Raji (cell line): Measurements from ENCODE around the gene REXO5.

ENCODE experiments used
- POLR2A ChIP-seq: IDR thresholded peaks from 2 replicates; pipeline ENCODE4 v1.6.1; 2011; ENCODE audit warnings: low read depth, low read length, control low read depth; ENCODE audit not compliant: insufficient read depth

Gene REXO5

DNA sequence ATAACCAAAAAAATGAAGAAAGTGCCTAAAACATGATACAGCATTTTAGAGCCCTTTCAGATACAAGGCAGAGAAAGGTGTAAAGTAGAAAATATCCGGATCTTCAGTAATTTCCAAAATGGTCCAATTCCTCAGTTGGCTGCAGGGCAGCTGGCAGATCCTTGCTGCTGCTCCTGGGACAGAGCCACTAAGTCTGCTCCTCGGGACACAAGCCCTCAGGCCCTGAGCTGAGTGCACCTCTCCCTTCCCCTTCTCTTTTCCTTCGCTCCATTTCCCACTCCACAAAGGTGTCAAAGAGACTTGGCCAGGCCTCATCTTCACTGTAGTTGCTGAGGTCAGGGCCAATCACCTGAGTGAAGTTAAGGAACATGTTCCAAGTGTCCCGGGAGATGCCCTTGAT lies 53.4 kb downstream of the REXO5 start:
- no peak for TF ChIP-seq POLR2A

DNA sequence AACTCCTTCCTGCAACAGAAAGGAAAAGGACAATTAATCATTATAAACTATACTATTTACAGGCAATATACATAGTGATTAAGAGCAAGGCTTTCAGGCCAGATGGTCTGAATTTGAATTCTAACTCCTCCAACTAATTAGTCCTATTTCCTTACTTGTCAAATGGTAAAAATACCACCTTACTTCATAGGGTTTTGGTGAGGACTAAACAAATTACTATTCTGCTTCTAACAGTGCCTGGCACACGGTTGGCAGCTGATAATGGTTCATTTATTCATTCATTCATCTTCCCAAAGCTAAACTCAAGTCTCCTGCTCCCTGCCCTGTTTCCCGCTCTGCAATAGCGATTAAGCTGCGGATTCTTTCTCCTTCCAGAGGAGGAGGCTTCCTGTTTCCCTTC lies 54.0 kb downstream of the REXO5 start:
- no peak for TF ChIP-seq POLR2A

DNA sequence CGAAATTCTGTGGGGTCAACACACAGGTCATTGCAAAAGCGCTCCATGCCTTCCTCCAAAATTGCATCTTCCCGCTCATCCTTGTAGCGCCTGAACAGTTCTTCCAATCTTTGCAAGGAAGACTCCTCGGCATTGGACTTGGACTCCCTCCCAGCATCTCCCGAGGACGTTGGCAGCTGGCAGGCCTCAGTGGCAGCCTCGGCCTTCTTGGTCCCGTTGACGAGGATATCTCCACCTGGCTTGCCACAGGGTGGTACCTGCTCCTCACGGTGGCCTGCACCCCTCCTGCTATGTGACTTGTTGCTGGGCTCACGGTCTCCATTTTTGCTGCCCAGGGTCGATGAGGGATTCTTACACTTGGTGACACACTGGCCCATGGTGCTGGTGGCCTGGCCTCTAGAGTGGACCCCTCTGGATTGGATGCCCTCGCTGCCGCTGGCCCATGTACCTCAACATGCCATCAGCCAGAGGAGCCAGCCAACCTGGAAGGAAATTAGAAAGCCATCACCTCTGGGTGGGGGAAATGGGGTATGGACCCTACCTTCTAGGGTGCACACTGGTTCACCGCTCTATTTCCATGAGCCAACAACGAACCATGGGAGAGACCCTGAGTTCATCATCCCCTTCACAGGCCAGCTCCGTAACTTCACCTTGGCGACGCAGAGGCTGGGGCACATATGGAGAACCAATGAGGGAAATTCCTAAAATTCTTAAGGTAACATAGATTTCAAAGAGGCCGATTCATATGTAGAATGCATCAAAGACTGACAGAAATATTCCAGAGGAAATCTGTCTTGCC lies 56.0 kb downstream of the REXO5 start:
- TF ChIP-seq POLR2A: no peak

DNA sequence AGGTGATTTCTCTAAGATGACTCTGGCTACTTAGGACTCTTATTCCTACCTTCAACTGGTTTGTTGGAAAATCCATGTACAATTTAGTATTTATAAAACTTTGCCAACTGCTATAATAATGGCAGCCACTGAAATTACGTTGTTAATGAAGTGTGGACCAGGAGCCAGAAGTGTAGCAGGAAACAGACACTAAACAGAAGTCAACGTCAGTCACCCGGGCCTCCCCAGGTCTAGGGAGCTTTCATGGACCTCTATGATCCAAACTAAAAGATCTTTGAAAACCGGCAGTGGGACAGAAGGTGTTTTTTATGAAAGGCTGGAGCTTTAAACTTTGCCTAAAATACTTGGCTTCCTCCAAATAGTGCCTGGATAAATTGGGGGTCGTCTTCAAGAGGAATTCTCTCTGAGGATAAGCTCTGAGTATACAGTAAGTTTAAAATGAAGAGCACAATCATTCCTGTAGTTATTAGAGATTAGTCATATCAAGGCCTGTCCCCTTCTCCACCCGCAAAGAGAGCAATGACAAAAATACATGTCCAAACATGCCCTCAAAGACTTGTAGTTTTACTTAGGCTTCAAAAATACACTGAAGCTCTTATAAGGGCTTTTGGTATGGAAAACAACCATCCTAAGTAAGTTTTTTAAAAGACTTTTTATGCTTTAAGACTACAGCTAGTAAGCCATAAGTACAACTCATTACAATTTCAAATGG lies 59.2 kb downstream of the REXO5 start:
- no peak for TF ChIP-seq POLR2A

DNA sequence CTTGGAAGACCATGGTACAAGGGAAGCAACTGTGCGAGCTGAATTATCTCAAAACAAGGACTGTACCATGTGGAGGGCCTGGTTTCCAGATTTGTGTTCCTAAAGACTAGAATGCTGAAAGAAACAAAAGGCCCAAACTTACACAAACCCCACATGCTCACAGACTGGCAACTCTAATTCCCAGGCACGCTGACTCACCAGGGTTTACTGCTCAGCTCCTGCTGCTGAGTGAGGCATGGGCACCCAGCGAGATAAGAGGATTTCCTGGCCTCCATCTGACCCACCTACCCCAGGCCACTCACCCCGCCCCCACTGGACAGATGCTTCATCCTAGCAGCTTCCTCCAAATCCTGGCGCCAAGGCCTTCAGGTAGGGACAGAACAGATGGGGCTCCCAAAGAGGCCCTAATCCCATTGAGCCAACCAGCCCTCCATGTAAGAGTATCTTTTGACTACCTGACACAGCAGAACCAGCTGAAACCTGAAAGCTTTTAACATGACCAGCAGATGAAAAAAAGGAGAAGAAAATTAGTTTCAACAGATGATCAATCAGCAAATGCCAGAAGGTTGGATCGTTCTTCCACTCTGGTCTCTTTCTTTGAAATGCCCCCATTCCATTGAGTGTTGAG lies 59.9 kb downstream of the REXO5 start:
- no peak for TF ChIP-seq POLR2A

DNA sequence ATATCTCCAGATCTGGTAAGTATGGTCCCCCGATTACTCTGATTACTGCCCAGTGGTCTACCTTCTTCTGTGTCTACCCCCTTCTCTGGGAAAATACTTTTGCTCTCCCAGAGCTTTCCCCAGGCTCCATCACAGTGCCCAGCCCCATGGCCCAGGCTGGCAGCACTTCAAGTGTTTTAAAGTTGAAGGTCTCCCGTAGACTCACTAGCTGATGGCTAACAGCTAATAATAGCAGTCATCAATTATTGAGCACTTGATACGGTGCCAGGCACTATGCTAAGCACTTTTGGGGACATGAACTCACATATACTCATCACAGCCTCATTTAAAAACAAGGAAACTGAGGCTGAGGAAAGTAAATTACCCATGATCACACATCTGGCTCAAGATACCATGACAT lies 60.5 kb downstream of the REXO5 start:
- TF ChIP-seq POLR2A: no peak

DNA sequence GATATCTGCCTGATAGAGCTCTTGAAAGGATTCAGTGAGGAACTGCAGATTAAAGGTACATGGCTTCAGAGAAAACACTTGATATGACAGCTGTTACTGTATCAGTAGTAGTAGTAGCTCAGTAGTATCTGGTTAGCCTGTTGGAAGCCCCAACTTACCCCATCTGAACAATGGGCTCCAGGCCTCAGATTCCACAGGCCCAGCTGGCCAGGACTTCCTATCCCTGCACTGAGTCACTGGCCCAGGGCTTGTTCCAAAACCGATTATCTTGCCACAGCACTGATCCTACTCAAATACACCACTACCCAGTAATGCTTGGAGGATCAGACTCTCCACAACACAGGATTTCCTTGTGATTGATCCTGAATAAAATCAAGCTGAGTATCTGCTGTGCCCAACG lies 61.3 kb downstream of the REXO5 start:
- no peak for TF ChIP-seq POLR2A

DNA sequence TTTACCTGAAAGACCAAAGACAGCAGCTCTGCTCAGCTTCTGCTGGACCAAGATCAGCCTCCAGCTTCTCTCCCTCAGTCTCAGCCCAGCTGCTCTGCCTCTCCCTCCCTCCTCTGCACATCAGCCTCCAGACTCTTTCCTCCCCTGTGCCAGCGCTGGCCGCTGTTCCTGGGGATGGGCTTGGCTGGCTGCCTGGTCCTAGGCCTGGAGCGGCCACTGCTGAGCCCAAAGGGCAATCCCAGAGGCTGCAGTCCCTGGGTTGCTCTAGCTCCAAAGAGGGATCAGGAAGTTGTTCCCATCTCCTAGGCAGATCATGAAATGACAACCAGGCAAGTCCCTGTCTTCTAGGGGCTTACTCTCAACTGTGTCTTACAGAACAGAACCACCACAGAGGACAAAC lies 62.6 kb downstream of the REXO5 start:
- no peak for TF ChIP-seq POLR2A

DNA sequence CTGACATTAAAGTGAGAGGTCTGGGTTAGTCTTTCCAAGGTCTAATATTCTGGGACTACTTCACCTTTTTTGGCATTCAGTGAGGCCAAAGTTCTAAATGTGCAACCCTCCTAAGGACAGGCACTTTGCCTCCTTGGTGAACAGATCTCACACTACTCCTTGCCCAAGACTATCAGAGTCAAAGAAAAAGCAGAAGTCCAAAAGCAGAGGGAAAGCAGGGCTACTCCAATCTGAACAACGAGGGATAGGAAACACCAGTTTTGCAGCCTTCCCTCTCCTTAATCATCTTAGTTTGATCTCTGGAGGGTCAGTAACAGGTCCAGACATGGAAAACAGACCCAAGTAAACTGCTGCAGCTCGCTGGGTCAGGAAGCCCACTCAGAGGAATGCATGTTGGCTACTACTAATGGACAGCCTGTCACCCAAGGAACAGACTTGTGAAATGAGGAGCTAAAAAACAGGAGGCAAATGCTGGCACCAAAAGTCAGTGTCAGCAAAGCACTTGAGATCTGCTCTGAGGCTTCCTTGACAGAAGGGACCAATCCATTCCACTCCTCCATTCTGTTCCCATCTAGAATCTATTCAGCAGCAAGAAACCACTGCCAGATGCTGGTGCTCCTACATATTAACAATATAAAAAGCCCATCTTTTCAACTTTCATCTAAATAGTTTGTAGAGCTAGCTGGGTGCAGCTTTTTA lies 63.9 kb downstream of the REXO5 start:
- TF ChIP-seq POLR2A: no peak

DNA sequence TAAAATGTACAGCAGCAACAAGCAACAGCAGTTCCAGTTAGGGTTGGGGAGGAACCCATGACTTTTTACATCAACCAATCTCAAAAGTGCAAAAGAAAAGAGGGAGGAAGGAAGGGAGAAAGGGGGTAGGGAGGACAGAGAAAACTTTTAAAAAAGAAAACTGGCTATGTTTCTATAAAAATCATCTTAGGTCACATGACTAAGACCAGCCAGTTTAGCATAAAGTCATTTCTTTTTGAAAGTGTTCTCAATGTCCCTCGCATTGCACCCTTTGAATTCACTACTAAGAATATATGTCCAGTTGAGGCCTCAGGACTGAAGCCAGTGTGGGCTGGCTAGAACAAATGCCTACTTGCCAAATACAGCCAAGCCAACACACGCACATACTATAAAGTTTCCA lies 64.9 kb downstream of the REXO5 start:
- TF ChIP-seq POLR2A: no peak

DNA sequence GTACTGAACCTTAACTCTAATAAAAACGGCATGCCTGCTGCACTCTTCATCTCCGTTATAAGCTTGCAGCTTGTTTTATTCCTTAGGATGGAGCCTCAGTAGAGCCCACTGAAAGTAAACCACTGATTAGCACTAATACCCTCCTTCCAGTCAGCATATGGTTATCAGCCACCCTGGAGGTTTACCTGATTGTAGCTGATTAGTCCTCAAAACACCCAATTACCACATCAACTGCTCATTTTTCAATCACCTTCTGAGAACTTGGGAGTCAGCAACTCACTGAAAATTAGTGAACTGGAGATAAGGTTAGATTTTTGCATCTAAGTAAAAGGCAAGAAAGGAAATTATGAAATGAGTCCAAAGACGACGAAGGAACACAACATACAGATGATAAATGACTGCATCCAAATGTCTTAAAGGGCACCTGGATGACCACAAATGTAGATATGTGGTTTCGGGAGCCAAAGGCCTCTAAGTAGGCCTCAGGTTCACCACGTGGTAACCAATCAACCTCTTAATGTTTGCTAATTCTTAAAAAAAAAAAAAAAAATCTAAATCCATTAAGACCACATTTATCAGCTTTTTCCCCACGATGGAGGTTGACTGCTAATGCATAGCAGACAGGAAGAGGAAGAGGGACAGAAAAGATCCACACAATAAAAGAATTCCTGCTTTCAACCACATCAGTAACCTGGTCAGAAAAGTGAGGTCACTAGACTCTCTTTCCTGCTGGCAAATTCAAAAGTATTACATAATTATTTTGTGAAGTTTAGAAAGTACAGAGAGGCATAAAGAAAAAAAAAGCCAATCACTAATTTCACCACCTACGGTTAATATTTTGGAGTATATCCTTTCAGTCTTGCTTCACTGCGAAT lies 65.9 kb downstream of the REXO5 start:
- no peak for TF ChIP-seq POLR2A

DNA sequence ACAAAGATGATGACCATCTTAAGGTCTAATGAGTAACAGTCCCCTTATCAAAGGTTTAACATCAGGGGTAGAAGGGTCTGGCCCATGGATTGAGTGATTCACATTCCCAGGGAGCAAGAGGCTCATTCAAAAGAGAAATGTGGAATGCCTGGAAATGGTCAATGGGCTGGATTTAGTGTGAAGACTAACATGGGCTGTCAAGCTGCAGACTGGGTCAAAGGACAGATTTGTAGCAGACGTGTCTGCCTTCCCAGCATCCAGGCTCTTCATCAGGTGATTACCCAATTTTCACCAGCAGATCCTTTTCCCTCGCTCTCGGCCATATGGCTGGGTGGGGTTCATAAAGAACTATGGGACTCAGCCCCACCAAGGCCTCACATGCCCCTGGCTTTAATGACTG lies 67.0 kb downstream of the REXO5 start:
- TF ChIP-seq POLR2A: no peak

DNA sequence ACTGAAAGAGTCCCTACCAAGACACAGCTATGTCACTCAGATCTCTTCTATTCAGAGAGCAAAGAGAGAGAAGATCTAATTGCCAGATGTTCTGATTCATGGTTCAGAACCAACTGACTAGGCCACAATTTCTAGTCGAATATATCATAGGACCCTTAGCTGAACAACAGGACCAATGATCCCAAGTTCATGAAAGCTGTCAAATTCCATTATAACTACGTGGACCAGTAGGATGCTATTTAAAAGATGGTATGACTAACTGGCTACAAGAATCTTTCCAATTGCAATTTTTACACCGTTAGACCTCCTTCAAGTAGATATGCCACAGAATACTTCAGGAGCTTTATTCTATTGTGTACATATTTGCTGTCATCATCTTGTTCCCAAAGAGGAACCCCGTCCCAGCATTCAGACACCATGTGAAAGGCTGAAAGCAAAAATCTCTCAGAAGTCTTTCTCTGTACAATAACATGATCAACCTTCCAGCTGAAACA lies 67.8 kb downstream of the REXO5 start:
- no peak for TF ChIP-seq POLR2A

DNA sequence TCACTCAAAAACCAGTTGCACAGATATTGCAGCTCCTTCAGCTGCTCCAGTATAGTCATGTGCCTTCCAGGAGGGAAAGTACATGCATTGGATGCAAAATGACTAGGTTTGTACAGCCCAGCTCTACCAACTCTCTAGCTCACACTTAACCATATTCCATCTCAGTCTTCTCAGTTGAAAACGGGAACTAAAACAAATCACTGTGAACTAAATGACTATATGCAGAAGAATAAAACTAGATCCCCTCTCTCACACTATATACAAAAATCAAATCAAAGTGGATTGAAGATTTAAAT lies 69.0 kb downstream of the REXO5 start:
- no peak for TF ChIP-seq POLR2A

DNA sequence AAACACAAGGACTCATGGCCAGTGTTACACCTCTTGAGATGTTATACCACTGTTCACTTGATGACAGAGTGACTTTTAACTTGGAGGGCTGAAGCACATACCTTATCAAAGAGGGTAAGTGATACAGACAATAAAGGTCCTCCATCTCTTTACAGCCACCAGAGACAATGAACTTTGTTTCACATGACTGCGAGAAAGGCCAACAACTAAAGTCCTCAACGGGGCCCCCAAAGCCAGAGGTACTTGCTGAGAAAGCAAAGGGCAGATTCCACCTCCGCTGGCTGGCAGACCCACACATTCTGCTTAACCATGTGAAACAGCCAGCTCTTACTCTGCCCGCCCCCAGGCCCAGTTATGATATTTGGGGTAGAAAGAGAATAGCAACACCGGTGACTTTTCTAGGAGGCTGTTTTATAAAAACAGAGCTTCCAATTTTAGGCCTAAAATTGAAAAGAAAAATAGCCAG lies 72.4 kb downstream of the REXO5 start:
- no peak for TF ChIP-seq POLR2A
